Gastrocnemius medialis (tissue), 4 donors: ENCODE measurements around the gene CLDN6. TPM values are rescaled to one million over a fixed set of nuclear protein-coding genes. Genes with fewer than 3 reads are reported as not detected.

Experiments used
- ATAC-seq, 2 donors: fragments of 150-250 bp; one replicate each; pipeline ENCODE4 v1.9.1; 2016
- DNase-seq, 2 donors: peaks; one replicate each; pipeline ENCODE4 v3.0.0-alpha.2; 2019
- H3K27ac ChIP-seq, 4 donors: fragments of 200-600 bp; sonication (generic); 1 replicate in 1 of 4; 2 replicates in 3 of 4; pipeline ENCODE4 v1.5.1; 2016 to 2018; ENCODE audit warnings: mild to moderate bottlenecking in 2 of 4, moderate library complexity in 1 of 4
- H3K27me3 ChIP-seq, 3 donors: fragments of 200-600 bp; sonication (generic) in 2 of 3; 1 replicate in 1 of 3; 2 replicates in 2 of 3; pipeline versions ENCODE4 v1.5.1 to v1.6.0; 2016 to 2019; ENCODE audit warnings: mild to moderate bottlenecking in 1 of 3, moderate library complexity in 1 of 3
- H3K36me3 ChIP-seq, 2 donors: fragments of 200-600 bp; sonication (generic) in 1 of 2; one replicate each; pipeline ENCODE4 v1.5.1; 2017 to 2018
- H3K4me1 ChIP-seq, 2 donors: fragments of 200-600 bp; sonication (generic) in 1 of 2; one replicate each; pipeline ENCODE4 v1.5.1; 2016 to 2017; ENCODE audit warnings: mild to moderate bottlenecking in 2 of 2
- H3K4me3 ChIP-seq, 4 donors: fragments of 200-600 bp; sonication (generic) in 3 of 4; 1 replicate in 1 of 4; 2 replicates in 3 of 4; pipeline ENCODE4 v1.5.1; 2016 to 2019; ENCODE audit warnings: mild to moderate bottlenecking in 2 of 4
- H3K9me3 ChIP-seq, 3 donors: fragments of 200-600 bp; sonication (generic) in 2 of 3; 1 replicate in 1 of 3; 2 replicates in 2 of 3; pipeline ENCODE4 v1.5.1; 2016 to 2019
- POLR2A ChIP-seq, 2 donors: fragments of 450-650 bp; IDR thresholded peaks; one replicate each; pipeline ENCODE4 v1.6.1; 2017; ENCODE audit warnings: antibody characterized with exemption in 2 of 2, mild to moderate bottlenecking in 2 of 2, moderate library complexity in 2 of 2
- in situ Hi-C, 4 donors: fragments of 200-750 bp; cut with MboI; loops; one replicate each; pipeline versions ENCODE4 v1.15.0 to v1.8.0; 2017; ENCODE audit warnings: low sequenced_read_pairs in 4 of 4
- intact Hi-C: fragments of 100-400 bp; cut with DNase I; formaldehyde crosslinking; loops from one replicate; pipeline ENCODE4 v1.15.1; 2023; ENCODE audit warnings: low total_unique reads
- total RNA-seq, 4 donors: library from RNA; depleted of rRNA; stranded (reverse); fragments of >200 nt; gene quantifications; one replicate each; pipeline versions ENCODE4 v1.1.0 to v1.2.3, GENCODE V29; 2016
- TF ChIP-seq, protein P1 (sequence below), 5 experiments: fragments of 450-650 bp in 3 of 5; fragments of 200-600 bp in 2 of 5; sonication (generic) in 2 of 5; IDR thresholded peaks in 4 of 5; conservative IDR thresholded peaks in 1 of 5; 1 replicate in 4 of 5; 2 replicates in 1 of 5; pipeline ENCODE4 v1.5.1; 2016 to 2019; ENCODE audit warnings: antibody characterized with exemption in 5 of 5, mild to moderate bottlenecking in 3 of 5, moderate library complexity in 3 of 5

The CLDN6 gene
- total RNA-seq, 4 donors from 2014 or later: 0.55 TPM; not detected in 3

DNA sequence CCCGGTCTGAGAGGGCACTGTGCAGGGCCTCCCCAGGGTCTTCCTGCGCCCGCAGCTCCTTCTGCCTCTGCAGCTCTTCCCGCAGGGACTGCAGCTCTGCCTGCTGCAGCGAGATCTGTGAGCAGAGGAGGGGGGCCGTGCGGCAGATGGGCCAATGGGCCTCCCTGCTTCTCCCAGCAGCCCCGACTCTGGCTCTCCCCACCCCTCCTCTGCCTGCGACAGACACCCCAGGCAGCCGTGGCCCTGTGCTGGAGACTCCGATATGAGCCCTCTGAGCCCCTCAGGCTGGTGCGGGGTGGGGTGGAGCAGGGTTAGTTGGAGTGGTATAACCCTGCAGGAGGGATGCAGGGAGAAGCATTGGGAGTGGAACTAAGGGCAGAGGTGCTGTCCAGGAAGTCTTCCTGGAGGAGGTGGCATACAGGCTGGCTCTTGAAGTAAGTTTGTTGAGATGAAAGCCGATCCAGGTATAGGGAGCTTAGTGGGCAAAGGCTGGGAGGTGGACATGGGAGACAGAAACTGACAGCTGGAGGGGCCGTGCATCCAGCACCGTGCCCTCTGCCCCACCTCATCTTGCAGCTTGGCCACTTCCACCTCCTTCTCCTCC lies 10.8 kb upstream of the CLDN6 start:
- peaks cover 0 to 19% of the 10 kb centered on the region in 2 donors for H3K36me3 ChIP-seq
- no peak overlapping the region for H3K4me3 ChIP-seq
- intact Hi-C loops (loop anchor here (1.0 kb wide), 1 partner anchor 26 kb away; no protein-coding TSS in a partner anchor), in situ Hi-C loops (no loop called here)
- peaks cover 8 to 21% of the 10 kb centered on the region in 2 donors for H3K4me1 ChIP-seq
- H3K9me3 ChIP-seq: no peaks in the 10 kb centered on the region
- DNase-seq: no peak
- ATAC-seq: no peak
- no peak overlapping the region for H3K27ac ChIP-seq
- TF ChIP-seq, protein P1, sequence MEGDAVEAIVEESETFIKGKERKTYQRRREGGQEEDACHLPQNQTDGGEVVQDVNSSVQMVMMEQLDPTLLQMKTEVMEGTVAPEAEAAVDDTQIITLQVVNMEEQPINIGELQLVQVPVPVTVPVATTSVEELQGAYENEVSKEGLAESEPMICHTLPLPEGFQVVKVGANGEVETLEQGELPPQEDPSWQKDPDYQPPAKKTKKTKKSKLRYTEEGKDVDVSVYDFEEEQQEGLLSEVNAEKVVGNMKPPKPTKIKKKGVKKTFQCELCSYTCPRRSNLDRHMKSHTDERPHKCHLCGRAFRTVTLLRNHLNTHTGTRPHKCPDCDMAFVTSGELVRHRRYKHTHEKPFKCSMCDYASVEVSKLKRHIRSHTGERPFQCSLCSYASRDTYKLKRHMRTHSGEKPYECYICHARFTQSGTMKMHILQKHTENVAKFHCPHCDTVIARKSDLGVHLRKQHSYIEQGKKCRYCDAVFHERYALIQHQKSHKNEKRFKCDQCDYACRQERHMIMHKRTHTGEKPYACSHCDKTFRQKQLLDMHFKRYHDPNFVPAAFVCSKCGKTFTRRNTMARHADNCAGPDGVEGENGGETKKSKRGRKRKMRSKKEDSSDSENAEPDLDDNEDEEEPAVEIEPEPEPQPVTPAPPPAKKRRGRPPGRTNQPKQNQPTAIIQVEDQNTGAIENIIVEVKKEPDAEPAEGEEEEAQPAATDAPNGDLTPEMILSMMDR (IDR thresholded peaks at IDR 0.05 in 4 of 5, conservative IDR thresholded peaks at IDR 0.05 in 1 of 5): no peak
- no peak for TF ChIP-seq POLR2A (IDR thresholded peaks at IDR 0.05)
- peaks cover 37 to 47% (median 38%) of the 10 kb centered on the region in 3 donors for H3K27me3 ChIP-seq

GRCh38 chr16:3027983-3028715 lies 10.2 kb upstream of the CLDN6 start:
- intact Hi-C loops: loop anchor here (1.0 kb wide), 1 partner anchor 25 kb away; no protein-coding TSS in a partner anchor
- Histone ChIP-seq H3K36me3 (peaks cover 0 to 19% of the 10 kb centered on the region in 2 donors), H3K4me3 (no peak overlapping the region), H3K27ac (peak overlapping the region in 1 of 4 donors; percentile 25), H3K27me3 (peaks cover 31 to 41% (median 38%) of the 10 kb centered on the region in 3 donors), H3K4me1 (peaks cover 14 to 28% of the 10 kb centered on the region in 2 donors), H3K9me3 (no peaks in the 10 kb centered on the region)
- ATAC-seq (peak; percentile 24 to 34), DNase-seq (peak; percentile 50 to 74)
- in situ Hi-C loops: no loop called here
- TF ChIP-seq POLR2A (IDR thresholded peaks at IDR 0.05): no peak
- TF ChIP-seq, protein P1 (IDR thresholded peaks at IDR 0.05 in 4 of 5, conservative IDR thresholded peaks at IDR 0.05 in 1 of 5): peak; percentile 23 to 84 (median 77)

GRCh38 chr16:3027489-3027795 lies 9.5 kb upstream of the CLDN6 start:
- in situ Hi-C loops: no loop called here
- H3K4me1 ChIP-seq: peaks cover 21 to 35% of the 10 kb centered on the region in 2 donors

GRCh38 chr16:3026609-3027488 lies 8.9 kb upstream of the CLDN6 start:
- peaks cover 0 to 19% of the 10 kb centered on the region in 2 donors for H3K36me3 ChIP-seq
- no peak overlapping the region for H3K27ac ChIP-seq
- H3K9me3 ChIP-seq: no peaks in the 10 kb centered on the region
- peaks cover 27 to 41% of the 10 kb centered on the region in 2 donors for H3K4me1 ChIP-seq
- H3K4me3 ChIP-seq: no peak overlapping the region
- DNase-seq (no peak), ATAC-seq (no peak)
- H3K27me3 ChIP-seq: peaks cover 28 to 29% (median 28%) of the 10 kb centered on the region in 3 donors
- intact Hi-C loops: no loop called here
- TF ChIP-seq, protein P1 (IDR thresholded peaks at IDR 0.05 in 4 of 5, conservative IDR thresholded peaks at IDR 0.05 in 1 of 5): no peak
- TF ChIP-seq POLR2A (IDR thresholded peaks at IDR 0.05): no peak
- in situ Hi-C loops: no loop called here

More at GRCh38 chr16:3027489-3027795, 9.5 kb upstream of the CLDN6 start:
- Histone ChIP-seq H3K9me3 (no peaks in the 10 kb centered on the region), H3K36me3 (peaks cover 0 to 19% of the 10 kb centered on the region in 2 donors), H3K27ac (no peak overlapping the region), H3K4me3 (no peak overlapping the region), H3K27me3 (peaks cover 28 to 35% (median 32%) of the 10 kb centered on the region in 3 donors)
- no peak for TF ChIP-seq POLR2A (IDR thresholded peaks at IDR 0.05)
- TF ChIP-seq, protein P1 (IDR thresholded peaks at IDR 0.05 in 4 of 5, conservative IDR thresholded peaks at IDR 0.05 in 1 of 5): no peak
- intact Hi-C loops: no loop called here
- DNase-seq: no peak
- ATAC-seq: no peak
